C4-2B (cell line): ENCODE data around the gene MPP2.

ENCODE experiments used
- CTCF ChIP-seq: fragments of 450-650 bp; conservative IDR thresholded peaks from 2 replicates; pipeline ENCODE4 v1.5.1; 2017; ENCODE audit warnings: mild to moderate bottlenecking
- ZFX ChIP-seq: fragments of 450-650 bp; IDR thresholded peaks from 2 replicates; pipeline ENCODE4 v1.6.1; 2017

GRCh38 chr17:43860077-43860725 lies 47.1 kb downstream of the MPP2 start:
- TF ChIP-seq ZFX (no peak), CTCF (no peak)
